Stimulated activated CD8-positive, alpha-beta memory T cell treated with anti-CD3 and anti-CD28 coated beads, Interleukin-7, amount 100 ng/mL, for 4 hours (primary cell): Measurements from ENCODE around the gene LAMP2.
A peak's percentile ranks its signal among the peaks of the same experiment; 100 is the strongest.
"Not testable (repeated sequence)": the region's sequence is repeated elsewhere in the genome, so short reads cannot be mapped to it uniquely, and the experiment has no call there.

Experiments
- DNase-seq, 2 donors: peaks; one replicate each; pipeline ENCODE4 v3.0.0-alpha.2; 2020; ENCODE audit warnings: low read depth in 2 of 2

Gene LAMP2

GRCh38 chrX:120468825-120469525, at the start of gene LAMP2:
Gene LAMP2, minus strand, starts transcription at chrX:120469296. Its CDS starts 127 bp downstream, at chrX:120469169.
- peak; percentile 66 to 72 for DNase-seq

- no peak for DNase-seq
Observed at GRCh38 chrX:120517936-120518335, 48.8 kb upstream of the LAMP2 start.

GRCh38 chrX:120514236-120514635, 45.1 kb upstream of the LAMP2 start:
- no peak for DNase-seq

DNA sequence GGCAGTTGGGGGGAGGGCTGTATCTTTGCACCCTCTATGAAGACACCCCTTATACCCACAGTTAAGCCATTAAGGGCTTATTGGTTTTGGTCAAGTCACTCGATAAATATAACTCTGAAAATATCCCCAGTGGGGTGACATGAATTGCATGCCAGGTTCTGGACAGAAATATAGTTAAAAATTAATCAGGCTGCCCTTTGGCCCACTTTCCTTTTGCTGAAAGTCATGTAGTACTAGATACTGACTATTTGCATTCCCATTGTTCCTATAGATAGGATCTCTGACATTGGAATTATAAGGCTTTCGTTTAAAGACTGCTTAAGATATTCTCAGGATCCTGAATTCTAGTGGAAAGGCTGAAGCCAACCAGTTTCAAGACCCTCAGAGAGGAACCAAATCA, 43.5 kb upstream of the LAMP2 start:
- DNase-seq: no peak

GRCh38 chrX:120512222-120512621, 43.1 kb upstream of the LAMP2 start:
- DNase-seq: no peak

DNA sequence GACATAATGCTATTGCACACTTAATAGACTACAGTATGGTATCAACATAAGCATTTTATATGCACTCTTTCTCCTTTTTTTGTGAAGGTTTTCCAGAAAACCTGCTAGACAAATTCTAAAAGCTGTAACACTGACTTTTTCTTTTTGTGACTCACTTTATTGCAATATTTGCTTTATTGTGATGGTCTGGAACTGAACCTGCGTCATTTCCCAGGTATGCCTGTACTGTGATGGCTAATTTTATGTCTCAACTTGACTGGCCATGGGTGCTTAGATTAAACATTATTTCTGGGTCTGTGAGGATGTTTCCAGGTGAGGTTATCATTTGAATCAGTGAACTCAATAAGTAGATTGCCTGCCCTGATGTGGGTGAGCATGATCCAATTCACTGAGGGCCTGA, 35.5 kb upstream of the LAMP2 start:
- DNase-seq: no peak

DNA sequence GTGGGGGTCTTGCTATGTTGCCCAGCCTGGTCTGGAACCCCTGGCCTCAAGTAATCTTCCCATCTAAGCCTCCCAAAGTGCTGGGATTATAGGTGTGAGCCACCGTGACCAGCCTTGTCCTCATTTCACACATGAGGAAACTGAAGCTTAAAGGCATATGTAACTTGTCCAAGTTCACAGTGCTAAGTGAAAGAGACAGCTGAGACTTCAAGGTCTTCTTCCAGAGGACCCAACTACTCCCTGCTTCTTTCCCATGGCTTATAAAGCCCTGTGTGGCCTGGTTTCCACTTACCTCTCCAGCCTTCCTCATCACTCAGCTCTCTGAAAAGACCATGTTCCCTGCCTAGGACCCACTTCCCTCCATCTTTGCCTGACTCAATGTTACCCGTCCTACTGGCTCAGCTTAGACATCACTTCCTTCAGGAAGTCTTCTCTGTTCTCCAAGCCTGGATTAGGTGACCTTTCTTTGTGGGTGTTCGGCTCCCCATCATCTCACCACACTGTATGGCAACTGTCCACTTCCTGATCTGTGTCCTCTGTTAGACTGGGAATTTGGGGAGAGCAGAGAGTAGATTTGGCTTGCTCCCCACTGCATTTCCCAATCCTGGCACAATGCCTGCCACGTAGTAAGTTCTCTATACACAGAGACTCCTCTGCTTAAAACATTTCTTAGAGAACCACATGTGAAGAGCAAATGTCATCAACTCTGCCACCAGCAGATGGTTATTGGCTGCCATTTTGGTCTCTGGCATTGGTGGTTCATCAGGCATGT, 30.4 kb upstream of the LAMP2 start:
- no peak for DNase-seq

DNA sequence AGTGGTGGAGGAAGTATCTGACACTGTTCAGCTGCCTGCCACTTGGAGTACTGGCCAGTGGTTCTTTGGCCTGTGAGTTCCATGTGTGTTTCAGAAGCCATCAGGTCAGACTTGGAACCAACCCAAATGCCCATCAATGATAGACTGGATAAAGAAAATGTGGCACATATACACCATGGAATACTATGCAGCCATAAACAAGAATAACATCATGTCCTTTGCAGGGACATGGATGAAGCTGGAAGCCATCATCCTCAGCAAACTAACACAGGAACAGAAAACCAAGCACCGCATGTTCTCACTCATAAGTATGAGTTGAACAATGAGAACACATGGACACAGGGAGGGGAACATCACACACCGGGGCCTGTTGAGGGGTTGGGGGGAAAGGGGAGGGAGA, 21.0 kb upstream of the LAMP2 start:
- DNase-seq: not testable (repeated sequence)

DNA sequence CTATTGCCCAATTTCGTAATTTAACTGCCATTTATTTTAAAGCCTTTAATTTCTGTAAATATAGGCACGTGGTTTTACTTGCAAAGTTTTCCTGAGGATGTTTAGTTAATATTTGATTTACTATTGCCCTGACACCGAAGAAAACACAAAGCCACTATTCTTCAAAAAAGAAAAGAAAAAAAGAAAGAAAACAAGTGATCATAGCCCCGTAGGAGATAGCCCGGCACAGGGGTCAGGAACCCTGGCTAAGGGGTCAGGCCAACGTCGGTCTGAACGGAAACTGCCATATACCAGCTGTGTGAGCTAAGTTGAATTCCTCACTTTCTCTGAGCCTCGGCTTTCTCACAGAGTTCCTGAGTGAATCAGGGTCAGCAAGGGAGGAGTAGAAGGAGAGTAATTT, 17.7 kb upstream of the LAMP2 start:
- DNase-seq: no peak

- DNase-seq: peak; percentile 22 to 31
Observed at GRCh38 chrX:120485638-120486520, 16.8 kb upstream of the LAMP2 start.

GRCh38 chrX:120485315-120485637, 16.2 kb upstream of the LAMP2 start:
- DNase-seq: no peak

DNA sequence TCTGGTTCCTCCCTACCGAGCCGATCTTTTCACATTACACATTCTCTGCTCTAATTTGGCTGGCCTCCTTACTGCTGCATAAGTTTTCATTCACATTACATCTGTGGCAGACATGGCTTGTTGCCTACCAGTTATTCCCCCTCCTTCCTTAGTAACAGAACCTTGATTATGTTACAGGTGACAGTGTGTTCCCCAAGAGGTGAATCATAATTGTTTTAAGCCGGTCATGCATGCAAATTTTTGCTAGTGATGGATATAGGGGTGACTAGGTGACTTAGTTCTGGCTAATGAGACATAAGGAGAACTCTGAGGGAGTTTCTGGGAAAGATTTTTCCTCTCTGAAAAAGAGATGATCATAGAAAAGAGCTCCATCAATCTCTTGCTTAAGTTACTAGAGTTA, 8.4 kb upstream of the LAMP2 start:
- no peak for DNase-seq

DNA sequence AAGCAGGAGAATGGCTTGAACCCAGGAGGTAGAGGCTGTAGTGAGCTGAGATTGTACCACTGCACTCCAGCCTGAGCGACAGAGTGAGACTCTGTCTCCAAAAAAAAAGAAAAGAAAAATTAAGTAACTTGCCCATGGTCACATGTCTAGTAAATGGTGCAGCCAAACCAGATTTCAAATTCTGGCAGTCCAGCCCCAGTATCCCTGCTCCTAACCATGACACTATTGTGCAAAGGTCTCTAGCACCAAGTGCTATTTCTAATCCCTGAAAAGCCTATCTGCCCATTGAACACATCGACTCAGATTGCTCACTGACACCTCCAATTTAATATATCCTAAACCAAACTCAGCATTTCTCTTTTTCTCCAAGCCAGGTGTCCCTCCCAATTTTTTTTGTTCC, 7.6 kb upstream of the LAMP2 start:
- no peak for DNase-seq

GRCh38 chrX:120475447-120475846, 6.4 kb upstream of the LAMP2 start:
- not testable (repeated sequence) for DNase-seq

GRCh38 chrX:120474085-120474484, 5.0 kb upstream of the LAMP2 start:
- no peak for DNase-seq

DNA sequence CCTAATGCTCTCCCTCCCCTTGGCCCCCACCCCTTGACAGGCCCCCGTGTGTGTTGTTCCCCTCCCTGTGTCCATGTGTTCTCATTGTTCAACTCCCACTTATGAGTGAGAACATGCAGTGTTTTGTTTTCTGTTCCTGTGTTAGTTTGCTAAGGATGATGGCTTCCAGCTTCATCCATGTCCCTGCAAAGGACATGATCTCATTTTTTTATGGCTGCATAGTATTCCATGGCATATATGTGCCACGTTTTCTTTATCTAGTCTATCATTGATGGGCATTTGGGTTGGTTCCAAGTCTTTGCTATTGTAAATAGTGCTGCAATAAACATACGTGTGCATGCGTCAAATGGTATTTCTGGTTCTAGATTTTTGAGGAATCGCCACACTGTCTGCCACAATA, 561 bp upstream of the LAMP2 start:
- not testable (repeated sequence) for DNase-seq

- DNase-seq: no peak
Observed at GRCh38 chrX:120468479-120468824, 644 bp downstream of the LAMP2 start.

- no peak for DNase-seq
Observed at GRCh38 chrX:120468071-120468470, 1.0 kb downstream of the LAMP2 start.

GRCh38 chrX:120464411-120464810, 4.7 kb downstream of the LAMP2 start:
- DNase-seq: no peak

DNA sequence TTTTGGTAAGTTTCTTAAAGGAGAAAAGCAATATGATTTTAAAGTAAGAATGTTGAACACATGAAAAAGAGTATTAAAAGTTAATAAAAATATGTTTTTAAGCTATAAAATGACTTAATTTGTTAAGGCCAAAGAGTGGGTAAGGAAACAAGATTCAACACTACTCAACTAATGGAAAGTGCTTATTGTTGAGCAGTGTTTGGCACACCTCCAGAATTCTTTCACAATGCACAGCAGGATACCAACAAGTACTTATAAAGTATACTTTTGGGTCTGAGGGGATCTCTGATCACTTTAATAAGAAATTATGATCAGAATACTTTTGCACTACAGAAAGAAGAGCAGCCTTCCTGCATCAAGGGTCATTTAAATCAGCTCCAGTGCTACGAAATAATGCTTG, 5.9 kb downstream of the LAMP2 start:
- no peak for DNase-seq

- no peak for DNase-seq
Observed at GRCh38 chrX:120462370-120462769, 6.7 kb downstream of the LAMP2 start.

- no peak for DNase-seq
Observed at GRCh38 chrX:120459309-120459708, 9.8 kb downstream of the LAMP2 start.

DNA sequence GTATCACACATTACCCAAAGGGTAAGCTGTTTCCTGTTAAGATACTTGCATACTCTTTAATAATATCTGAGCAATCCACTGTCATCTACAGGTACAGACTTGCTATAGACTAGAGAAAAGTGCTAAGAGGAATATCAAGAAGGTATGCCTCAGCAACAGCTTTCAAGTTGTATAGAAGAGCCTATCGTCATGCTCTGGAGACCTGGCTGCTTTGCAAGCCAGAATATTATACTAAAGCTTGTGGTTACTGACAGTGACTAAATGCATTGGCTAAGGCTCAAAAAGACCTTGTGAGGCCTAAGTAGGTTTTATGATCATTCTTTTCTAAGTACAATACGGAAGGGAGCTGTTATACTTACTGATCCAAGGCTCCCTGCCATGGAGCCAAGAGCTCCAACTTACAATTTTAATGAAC, 11.3 kb downstream of the LAMP2 start:
- no peak for DNase-seq
